AML-193 (cell line): ENCODE data around the gene SLC25A17.
"Not testable (repeated sequence)": the region's sequence is repeated elsewhere in the genome, so short reads cannot be mapped to it uniquely, and the experiment has no call there.

ENCODE experiments used
- DNase-seq, 2 experiments: peaks; one replicate each; lab custom pipeline; 2025; lab: John Stamatoyannopoulos, UW

The SLC25A17 gene

DNA sequence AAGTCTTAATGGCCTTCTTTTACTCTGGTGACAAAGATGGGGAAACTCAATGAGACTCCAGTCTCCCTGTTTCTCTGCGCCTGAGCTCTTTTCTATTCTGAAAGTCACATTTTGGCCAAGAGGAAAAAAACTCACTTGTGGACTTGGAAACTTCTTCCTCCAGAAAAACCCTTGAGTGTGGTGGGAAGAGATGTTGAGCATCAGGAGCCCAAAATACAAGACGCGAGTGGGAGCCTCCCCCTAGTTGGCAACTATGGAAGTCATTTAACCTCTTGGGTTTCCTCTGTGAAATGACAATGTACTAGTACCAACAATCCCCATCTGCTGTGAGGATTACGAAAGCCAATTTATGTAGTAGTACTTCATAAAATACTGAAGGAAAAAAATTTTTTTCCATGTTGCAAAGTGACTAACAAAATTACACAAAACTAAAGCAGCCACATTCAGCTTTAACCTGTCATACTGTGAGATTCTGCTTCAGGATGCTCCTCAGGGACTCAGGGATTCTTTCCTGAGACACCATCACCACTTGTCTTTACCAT lies 524 bp upstream of the SLC25A17 start:
- peak; percentile 8 to 13 for DNase-seq

DNA sequence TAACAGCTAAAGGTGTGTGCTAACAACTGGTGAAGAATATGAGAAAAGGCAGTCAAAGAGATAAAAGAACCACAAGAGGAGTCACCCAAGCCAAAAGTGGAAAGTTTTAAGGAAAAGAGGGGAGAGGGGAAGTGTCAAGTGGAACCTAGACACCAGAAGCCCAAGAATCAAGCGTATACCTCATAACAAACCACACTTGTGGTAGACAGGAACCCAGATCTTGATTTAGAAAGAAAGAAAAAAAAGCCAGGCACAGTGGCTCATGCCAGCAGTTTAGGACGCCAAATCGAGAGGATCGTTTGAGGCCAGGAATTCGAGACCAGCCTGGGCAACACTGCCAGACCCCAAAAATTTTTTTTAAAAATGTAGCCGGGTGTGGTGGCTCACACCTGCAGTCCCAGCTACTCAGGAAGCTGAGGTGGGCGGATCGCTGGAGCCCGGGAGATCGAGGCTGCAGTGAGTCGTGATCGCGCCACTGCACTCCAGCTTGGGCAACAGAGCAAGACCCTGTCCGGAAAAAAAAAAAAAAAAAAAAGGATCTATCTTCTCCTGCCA lies 877 bp downstream of the SLC25A17 start:
- peak in 1 of 2 experiments; percentile 4 for DNase-seq

DNA sequence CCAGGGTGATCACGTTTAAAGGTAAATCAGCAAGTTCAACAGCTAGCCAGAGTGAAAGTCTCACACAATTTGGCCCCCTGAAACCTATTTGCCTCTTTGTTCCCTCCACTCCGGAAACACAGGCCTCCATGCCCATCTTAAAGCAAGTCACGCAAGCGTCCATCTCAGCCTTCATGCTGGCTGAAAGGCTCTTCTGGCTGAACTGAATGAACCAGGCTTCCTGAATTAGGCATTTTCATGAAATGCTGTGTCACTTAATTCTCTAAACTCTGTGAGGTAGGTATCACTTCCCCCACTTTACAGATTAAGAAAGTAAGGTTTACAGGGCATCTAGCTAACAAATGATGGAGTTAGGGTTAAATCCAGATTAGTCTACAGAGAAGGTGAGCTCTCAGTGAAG lies 1.4 kb downstream of the SLC25A17 start:
- DNase-seq = no peak

GRCh38 chr22:40813912-40814315 lies 5.2 kb downstream of the SLC25A17 start:
- no peak for DNase-seq

GRCh38 chr22:40808018-40808841 lies 10.9 kb downstream of the SLC25A17 start:
- DNase-seq = no peak

GRCh38 chr22:40806711-40807110 lies 12.4 kb downstream of the SLC25A17 start:
- DNase-seq = no peak

- DNase-seq = no peak
These were observed 13.4 kb downstream of the SLC25A17 start for GRCh38 chr22:40805699-40806203.

DNA sequence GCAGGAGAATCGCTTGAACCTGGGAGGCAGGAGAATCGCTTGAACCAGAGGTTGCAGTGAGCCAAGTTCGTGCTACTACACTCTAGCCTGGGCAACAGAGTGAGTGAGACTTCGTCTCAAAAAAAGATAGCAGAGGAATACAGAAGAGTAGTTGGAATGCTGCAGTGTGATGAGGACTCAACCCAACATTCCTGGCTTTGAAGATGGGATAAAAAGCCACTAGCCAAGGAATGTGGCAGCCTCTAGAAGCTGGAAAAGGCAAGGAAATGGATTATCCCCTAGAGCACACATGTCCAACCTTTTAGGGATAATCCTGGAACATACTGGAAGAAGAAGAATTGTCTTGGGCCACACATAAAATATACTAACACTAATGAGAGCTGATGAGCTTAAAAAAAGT lies 13.9 kb downstream of the SLC25A17 start:
- DNase-seq = no peak

- DNase-seq = no peak
These were observed 15.8 kb downstream of the SLC25A17 start for GRCh38 chr22:40803321-40803720.

DNA sequence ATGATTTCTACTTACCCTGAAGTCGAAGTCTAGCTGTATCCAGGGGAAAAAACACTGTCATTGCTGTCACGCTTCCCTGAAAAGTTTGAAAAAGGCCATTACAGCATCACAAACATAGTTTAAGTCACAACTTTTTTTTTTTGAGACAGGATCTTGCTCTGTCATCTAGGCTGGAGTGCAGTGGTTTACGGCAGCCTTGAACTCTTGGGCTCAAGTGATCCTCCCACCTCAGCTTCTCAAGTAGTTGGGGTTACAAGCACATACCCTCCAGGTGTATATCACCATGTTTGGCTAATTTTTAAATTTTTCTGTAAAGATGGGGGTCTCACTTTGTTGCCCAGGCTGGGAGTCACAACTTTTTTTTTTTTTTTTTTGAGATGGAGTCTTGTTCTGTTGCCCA lies 20.1 kb downstream of the SLC25A17 start:
- no peak for DNase-seq

DNA sequence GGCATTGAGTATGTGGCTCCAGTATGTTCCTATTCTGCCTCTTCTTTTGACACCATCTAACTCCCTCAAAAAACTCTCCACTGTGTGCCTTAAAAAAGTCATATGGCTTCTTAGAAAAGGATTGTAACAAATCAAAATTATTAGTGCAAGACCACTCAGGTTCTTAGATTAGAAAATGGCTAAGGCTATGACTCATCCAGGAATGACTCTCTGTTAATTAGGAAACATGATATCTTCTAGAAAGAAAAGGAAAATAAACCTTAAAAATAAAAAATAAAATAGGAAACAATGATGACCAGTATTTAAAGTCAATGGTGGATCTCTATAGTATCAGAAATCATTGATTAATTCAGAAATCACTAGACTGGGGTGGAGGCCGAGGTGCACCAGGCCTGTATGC lies 21.7 kb downstream of the SLC25A17 start:
- DNase-seq = no peak

DNA sequence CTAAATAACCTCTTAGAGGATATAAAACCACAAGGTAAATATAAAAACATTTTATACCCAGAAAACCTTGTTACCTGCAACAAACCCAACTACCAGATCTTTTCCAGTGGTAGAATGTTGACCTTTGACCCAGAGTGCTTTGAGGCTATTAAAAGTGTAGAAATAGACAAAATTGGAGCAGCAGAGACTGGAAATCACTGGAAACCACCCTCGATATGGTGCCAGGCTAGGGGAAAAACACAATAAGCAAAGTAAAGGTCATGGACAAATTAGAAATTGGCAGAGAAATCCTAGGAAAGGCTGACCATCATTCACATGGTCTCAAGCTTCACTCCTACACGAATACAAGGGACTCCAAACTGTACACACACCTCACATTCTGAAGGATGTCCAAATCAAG lies 26.7 kb downstream of the SLC25A17 start:
- no peak for DNase-seq

GRCh38 chr22:40791241-40791640 lies 27.9 kb downstream of the SLC25A17 start:
- DNase-seq = no peak

- DNase-seq = no peak
These were observed 30.0 kb downstream of the SLC25A17 start for GRCh38 chr22:40789131-40789530.

DNA sequence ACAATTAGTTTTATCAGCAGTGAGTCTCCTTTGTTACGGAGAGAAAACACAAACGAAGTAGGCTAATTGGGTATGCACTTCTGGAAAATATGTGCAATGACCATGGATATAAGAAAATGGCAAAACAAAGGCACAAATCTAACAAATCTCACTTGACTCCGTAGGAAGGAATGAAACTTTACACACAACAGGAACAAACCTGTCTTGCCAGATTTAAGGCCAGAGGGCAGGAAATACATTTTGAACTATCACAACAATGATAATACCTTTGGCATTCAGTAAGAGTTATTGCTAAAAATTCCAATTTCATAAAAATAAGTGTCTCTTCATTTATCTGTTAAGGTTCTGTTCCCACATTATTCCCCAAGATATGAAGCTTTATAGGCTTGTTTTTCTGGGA lies 36.6 kb downstream of the SLC25A17 start:
- DNase-seq = no peak

DNA sequence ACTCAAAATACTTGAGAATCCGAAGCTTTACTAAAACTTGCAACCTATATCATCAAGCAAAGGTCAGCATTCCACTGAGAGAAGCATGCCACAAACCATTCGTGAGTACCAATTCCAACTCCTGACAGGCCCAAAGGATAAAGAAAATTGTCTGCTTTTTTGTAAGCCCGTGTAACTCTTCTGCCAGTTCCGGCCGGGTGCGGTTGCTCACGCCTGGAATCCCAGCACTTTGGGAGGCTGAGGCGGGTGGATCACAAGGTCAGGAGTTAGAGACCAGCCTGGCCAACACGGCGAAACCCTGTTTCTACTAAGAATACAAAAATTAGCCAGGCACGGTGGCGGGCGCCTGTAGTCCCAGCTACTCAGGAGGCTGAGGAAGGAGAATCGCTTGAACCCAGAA lies 37.4 kb downstream of the SLC25A17 start:
- DNase-seq = not testable (repeated sequence)

DNA sequence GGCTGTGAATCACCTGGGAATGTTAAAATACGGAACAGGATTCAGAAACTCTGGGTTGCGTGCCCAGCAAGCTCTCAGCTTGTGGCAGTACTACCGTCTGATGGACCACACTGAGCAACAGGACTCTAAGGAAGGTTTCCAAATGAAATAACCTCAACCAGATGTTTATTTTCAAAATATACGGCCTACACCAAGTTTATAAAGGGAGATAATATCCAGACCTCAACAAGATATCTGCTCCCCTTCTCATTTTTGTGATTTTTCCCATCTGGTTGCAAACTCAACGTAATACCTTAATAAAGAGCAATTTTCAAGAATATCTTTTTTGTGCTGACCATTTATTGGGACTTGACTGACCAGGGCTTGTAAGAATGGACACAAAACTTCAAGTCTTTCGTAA lies 49.4 kb downstream of the SLC25A17 start:
- DNase-seq = no peak

GRCh38 chr22:40768206-40768605 lies 50.9 kb downstream of the SLC25A17 start:
- DNase-seq = no peak

GRCh38 chr22:40766956-40767355 lies 52.2 kb downstream of the SLC25A17 start:
- DNase-seq = no peak

GRCh38 chr22:40764763-40765441 lies 54.2 kb downstream of the SLC25A17 start:
- DNase-seq = no peak

GRCh38 chr22:40759294-40759840 lies 59.8 kb downstream of the SLC25A17 start:
- no peak for DNase-seq

- not testable (repeated sequence) for DNase-seq
These were observed 60.3 kb downstream of the SLC25A17 start for GRCh38 chr22:40758851-40759250.
